ENCODE data around the gene CLPTM1.

- TF ChIP-seq CTCF (IDR thresholded peaks at IDR 0.05) (no peak), POLR2A (IDR thresholded peaks at IDR 0.05) (no peak)
Observed at GRCh38 chr19:45041125-45041524, 85.9 kb downstream of the CLPTM1 start.

Data from testis (tissue), 2 donors.